ENCODE measurements around the gene SMURF2.
A peak's percentile ranks its signal among the peaks of the same experiment; 100 is the strongest.

SMURF2 gene

GRCh38 chr17:64540118-64540776, 121.9 kb downstream of the SMURF2 start:
- H3K36me3 Mint-ChIP-seq (ENCODE audit: low read depth): peaks cover 54% of the 10 kb centered on the region
- no peak overlapping the region for H3K4me3 Mint-ChIP-seq
- H3K4me1 Mint-ChIP-seq: no peaks in the 10 kb centered on the region
- H3K9me3 Mint-ChIP-seq: no peaks in the 10 kb centered on the region
- no peak for TF ChIP-seq CTCF (IDR thresholded peaks at IDR 0.05; ENCODE audit: unreplicated experiment in 3 of 3)
- no peak overlapping the region for H3K27ac Mint-ChIP-seq
- no peaks in the 10 kb centered on the region for H3K27me3 Mint-ChIP-seq (ENCODE audit: low read depth)

- Mint-ChIP-seq H3K9me3 (no peaks in the 10 kb centered on the region), H3K4me1 (no peaks in the 10 kb centered on the region), H3K27me3 (ENCODE audit: low read depth) (no peaks in the 10 kb centered on the region), H3K4me3 (no peak overlapping the region), H3K36me3 (ENCODE audit: low read depth) (peaks cover 62% of the 10 kb centered on the region), H3K27ac (peak overlapping the region in 1 of 3 experiments; percentile 42)
- TF ChIP-seq CTCF (IDR thresholded peaks at IDR 0.05; ENCODE audit: unreplicated experiment in 3 of 3): no peak
These were observed 123.5 kb downstream of the SMURF2 start for GRCh38 chr17:64538508-64539130.

GRCh38 chr17:64537488-64537887, 124.6 kb downstream of the SMURF2 start:
- Mint-ChIP-seq H3K27ac (no peak overlapping the region), H3K4me3 (no peak overlapping the region), H3K27me3 (ENCODE audit: low read depth) (no peaks in the 10 kb centered on the region), H3K36me3 (ENCODE audit: low read depth) (peaks cover 67% of the 10 kb centered on the region), H3K4me1 (no peaks in the 10 kb centered on the region), H3K9me3 (no peaks in the 10 kb centered on the region)
- TF ChIP-seq CTCF (IDR thresholded peaks at IDR 0.05; ENCODE audit: unreplicated experiment in 3 of 3): no peak

- Mint-ChIP-seq H3K27ac (no peak overlapping the region), H3K9me3 (no peaks in the 10 kb centered on the region), H3K4me3 (no peak overlapping the region), H3K4me1 (no peaks in the 10 kb centered on the region), H3K27me3 (ENCODE audit: low read depth) (no peaks in the 10 kb centered on the region), H3K36me3 (ENCODE audit: low read depth) (peaks cover 67% of the 10 kb centered on the region)
- TF ChIP-seq CTCF (IDR thresholded peaks at IDR 0.05; ENCODE audit: unreplicated experiment in 3 of 3): no peak
These were observed 125.2 kb downstream of the SMURF2 start for GRCh38 chr17:64536913-64537312.

- Mint-ChIP-seq H3K4me3 (no peak overlapping the region), H3K4me1 (no peaks in the 10 kb centered on the region), H3K27ac (no peak overlapping the region), H3K9me3 (no peaks in the 10 kb centered on the region), H3K36me3 (ENCODE audit: low read depth) (peaks cover 75% of the 10 kb centered on the region), H3K27me3 (ENCODE audit: low read depth) (no peaks in the 10 kb centered on the region)
- no peak for TF ChIP-seq CTCF (IDR thresholded peaks at IDR 0.05; ENCODE audit: unreplicated experiment in 3 of 3)
These were observed 126.8 kb downstream of the SMURF2 start for GRCh38 chr17:64535357-64535756.

GRCh38 chr17:64534187-64534586, 127.9 kb downstream of the SMURF2 start:
- Mint-ChIP-seq H3K36me3 (ENCODE audit: low read depth) (peaks cover 80% of the 10 kb centered on the region), H3K27ac (peak overlapping the region in 1 of 3 experiments; percentile 25), H3K4me3 (no peak overlapping the region), H3K27me3 (ENCODE audit: low read depth) (no peaks in the 10 kb centered on the region), H3K9me3 (no peaks in the 10 kb centered on the region), H3K4me1 (no peaks in the 10 kb centered on the region)
- no peak for TF ChIP-seq CTCF (IDR thresholded peaks at IDR 0.05; ENCODE audit: unreplicated experiment in 3 of 3)
